HEK293 (cell line): ENCODE data around the gene SYNPO.

Source experiments
- BCL11A ChIP-seq: fragments of 450-650 bp; formaldehyde crosslinking; IDR thresholded peaks from 2 replicates; pipeline ENCODE4 v1.5.1; 2016; ENCODE audit warnings: low read depth, missing biosample characterization, missing genetic modification characterization
- GLIS1 ChIP-seq: fragments of 450-650 bp; formaldehyde crosslinking; IDR thresholded peaks from 2 replicates; pipeline ENCODE4 v1.5.1; 2016; ENCODE audit warnings: missing biosample characterization, missing genetic modification characterization
- ZEB2 ChIP-seq: fragments of 450-650 bp; formaldehyde crosslinking; IDR thresholded peaks from 2 replicates; pipeline ENCODE4 v1.5.1; 2016; ENCODE audit warnings: missing biosample characterization, missing genetic modification characterization
- ZFP3 ChIP-seq: fragments of 450-650 bp; formaldehyde crosslinking; IDR thresholded peaks from 2 replicates; pipeline ENCODE4 v1.5.1; 2016; ENCODE audit warnings: low read depth, missing biosample characterization, missing genetic modification characterization
- ZNF184 ChIP-seq: fragments of 450-650 bp; IDR thresholded peaks from 2 replicates; pipeline ENCODE4 v1.5.1; 2018; ENCODE audit warnings: missing biosample characterization, mild to moderate bottlenecking, missing genetic modification characterization
- ZNF19 ChIP-seq: fragments of 450-650 bp; formaldehyde crosslinking; IDR thresholded peaks from 2 replicates; pipeline ENCODE4; 2016; ENCODE audit warnings: missing biosample characterization, missing genetic modification characterization, low read depth
- ZNF354C ChIP-seq: fragments of 450-650 bp; formaldehyde crosslinking; IDR thresholded peaks from 2 replicates; pipeline ENCODE4 v1.5.1; 2016; ENCODE audit warnings: missing biosample characterization, missing genetic modification characterization, low read depth, borderline replicate concordance
- ZNF473 ChIP-seq: fragments of 450-650 bp; formaldehyde crosslinking; IDR thresholded peaks from 2 replicates; pipeline ENCODE4 v1.5.1; 2017; ENCODE audit warnings: missing biosample characterization, missing genetic modification characterization
- ZNF621 ChIP-seq: fragments of 450-650 bp; formaldehyde crosslinking; IDR thresholded peaks from 2 replicates; pipeline ENCODE4 v1.5.1; 2017; ENCODE audit warnings: missing biosample characterization, missing genetic modification characterization
- ZNF629 ChIP-seq: fragments of 450-650 bp; formaldehyde crosslinking; IDR thresholded peaks from 2 replicates; pipeline ENCODE4 v1.5.1; 2017; ENCODE audit warnings: missing biosample characterization, missing genetic modification characterization
- ZNF830 ChIP-seq: fragments of 450-650 bp; IDR thresholded peaks from 2 replicates; pipeline ENCODE4 v1.5.0; 2018; ENCODE audit warnings: missing biosample characterization, missing genetic modification characterization, low read depth, mild to moderate bottlenecking, moderate library complexity
- TF ChIP-seq, protein P1 (sequence below): fragments of 450-650 bp; formaldehyde crosslinking; IDR thresholded peaks from 2 replicates; pipeline ENCODE4 v1.5.1; 2016; ENCODE audit warnings: missing biosample characterization, missing genetic modification characterization, borderline replicate concordance
- TF ChIP-seq, protein P2 (sequence below): fragments of 450-650 bp; formaldehyde crosslinking; IDR thresholded peaks from 2 replicates; pipeline ENCODE4 v1.5.1; 2017; ENCODE audit warnings: missing biosample characterization, missing genetic modification characterization
- TF ChIP-seq, protein P3 (sequence below): fragments of 450-650 bp; formaldehyde crosslinking; IDR thresholded peaks from 2 replicates; pipeline ENCODE4 v1.5.1; 2017; ENCODE audit warnings: missing biosample characterization, missing genetic modification characterization
- TF ChIP-seq, protein P4 (sequence below): sonication (generic); formaldehyde crosslinking; IDR thresholded peaks from 2 replicates; pipeline ENCODE4 v1.8.1; 2022; ENCODE audit warnings: mild to moderate bottlenecking, moderate library complexity, missing genetic modification reagents
- TF ChIP-seq, protein P5 (sequence below): fragments of 450-650 bp; formaldehyde crosslinking; IDR thresholded peaks from 2 replicates; pipeline ENCODE4 v1.5.1; 2016; ENCODE audit warnings: missing biosample characterization, missing genetic modification characterization
- TF ChIP-seq, protein P6 (sequence below): fragments of 450-650 bp; formaldehyde crosslinking; IDR thresholded peaks from 2 replicates; pipeline ENCODE4 v1.5.1; 2016; ENCODE audit warnings: missing biosample characterization, missing genetic modification characterization, low read depth
- TF ChIP-seq, protein P7 (sequence below): fragments of 450-650 bp; formaldehyde crosslinking; IDR thresholded peaks from 2 replicates; pipeline ENCODE4 v1.5.1; 2016; ENCODE audit warnings: missing biosample characterization, missing genetic modification characterization
- TF ChIP-seq, protein P8 (sequence below): fragments of 450-650 bp; formaldehyde crosslinking; IDR thresholded peaks from 2 replicates; pipeline ENCODE4 v1.5.1; 2016; ENCODE audit warnings: missing biosample characterization, missing genetic modification characterization

The SYNPO gene

DNA sequence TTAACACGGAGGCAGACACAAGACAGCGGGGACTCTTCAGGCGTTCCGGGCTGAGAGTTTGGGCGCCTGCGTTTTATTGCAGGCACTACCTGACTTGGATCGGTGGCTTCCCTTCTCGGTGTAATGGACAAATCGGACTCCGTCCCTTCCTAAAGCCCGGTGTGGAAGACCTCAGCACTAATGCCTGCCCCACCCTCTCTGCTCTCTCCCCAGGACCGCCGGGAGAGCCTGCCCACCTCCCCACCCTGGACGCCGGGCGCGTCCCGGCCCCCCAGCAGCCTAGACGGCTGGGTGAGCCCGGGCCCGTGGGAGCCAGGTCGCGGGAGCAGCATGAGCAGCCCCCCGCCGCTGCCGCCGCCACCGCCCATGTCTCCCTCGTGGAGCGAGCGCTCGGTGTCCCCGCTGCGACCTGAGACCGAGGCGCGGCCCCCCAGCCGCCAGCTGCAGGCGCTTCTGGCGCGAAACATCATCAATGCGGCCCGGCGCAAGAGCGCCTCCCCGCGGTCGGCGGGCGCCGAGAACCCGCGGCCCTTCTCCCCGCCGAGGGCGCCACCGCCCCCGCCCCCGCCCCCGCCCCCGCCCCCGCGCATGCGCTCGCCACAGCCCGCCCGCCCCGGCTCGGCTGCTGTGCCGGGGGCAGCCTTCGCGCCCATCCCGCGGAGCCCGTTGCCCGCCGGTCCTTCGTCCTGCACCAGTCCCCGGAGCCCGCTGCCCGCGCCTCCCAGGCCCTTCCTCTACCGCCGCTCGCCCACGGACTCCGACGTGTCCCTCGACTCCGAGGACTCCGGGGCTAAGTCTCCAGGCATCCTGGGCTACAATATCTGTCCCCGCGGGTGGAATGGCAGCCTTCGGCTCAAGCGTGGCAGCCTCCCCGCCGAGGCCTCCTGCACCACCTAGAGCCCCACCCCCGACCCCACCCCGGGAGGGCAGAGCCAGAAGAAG, 16.0 kb downstream of the SYNPO start (continued):
- TF ChIP-seq, protein P1, sequence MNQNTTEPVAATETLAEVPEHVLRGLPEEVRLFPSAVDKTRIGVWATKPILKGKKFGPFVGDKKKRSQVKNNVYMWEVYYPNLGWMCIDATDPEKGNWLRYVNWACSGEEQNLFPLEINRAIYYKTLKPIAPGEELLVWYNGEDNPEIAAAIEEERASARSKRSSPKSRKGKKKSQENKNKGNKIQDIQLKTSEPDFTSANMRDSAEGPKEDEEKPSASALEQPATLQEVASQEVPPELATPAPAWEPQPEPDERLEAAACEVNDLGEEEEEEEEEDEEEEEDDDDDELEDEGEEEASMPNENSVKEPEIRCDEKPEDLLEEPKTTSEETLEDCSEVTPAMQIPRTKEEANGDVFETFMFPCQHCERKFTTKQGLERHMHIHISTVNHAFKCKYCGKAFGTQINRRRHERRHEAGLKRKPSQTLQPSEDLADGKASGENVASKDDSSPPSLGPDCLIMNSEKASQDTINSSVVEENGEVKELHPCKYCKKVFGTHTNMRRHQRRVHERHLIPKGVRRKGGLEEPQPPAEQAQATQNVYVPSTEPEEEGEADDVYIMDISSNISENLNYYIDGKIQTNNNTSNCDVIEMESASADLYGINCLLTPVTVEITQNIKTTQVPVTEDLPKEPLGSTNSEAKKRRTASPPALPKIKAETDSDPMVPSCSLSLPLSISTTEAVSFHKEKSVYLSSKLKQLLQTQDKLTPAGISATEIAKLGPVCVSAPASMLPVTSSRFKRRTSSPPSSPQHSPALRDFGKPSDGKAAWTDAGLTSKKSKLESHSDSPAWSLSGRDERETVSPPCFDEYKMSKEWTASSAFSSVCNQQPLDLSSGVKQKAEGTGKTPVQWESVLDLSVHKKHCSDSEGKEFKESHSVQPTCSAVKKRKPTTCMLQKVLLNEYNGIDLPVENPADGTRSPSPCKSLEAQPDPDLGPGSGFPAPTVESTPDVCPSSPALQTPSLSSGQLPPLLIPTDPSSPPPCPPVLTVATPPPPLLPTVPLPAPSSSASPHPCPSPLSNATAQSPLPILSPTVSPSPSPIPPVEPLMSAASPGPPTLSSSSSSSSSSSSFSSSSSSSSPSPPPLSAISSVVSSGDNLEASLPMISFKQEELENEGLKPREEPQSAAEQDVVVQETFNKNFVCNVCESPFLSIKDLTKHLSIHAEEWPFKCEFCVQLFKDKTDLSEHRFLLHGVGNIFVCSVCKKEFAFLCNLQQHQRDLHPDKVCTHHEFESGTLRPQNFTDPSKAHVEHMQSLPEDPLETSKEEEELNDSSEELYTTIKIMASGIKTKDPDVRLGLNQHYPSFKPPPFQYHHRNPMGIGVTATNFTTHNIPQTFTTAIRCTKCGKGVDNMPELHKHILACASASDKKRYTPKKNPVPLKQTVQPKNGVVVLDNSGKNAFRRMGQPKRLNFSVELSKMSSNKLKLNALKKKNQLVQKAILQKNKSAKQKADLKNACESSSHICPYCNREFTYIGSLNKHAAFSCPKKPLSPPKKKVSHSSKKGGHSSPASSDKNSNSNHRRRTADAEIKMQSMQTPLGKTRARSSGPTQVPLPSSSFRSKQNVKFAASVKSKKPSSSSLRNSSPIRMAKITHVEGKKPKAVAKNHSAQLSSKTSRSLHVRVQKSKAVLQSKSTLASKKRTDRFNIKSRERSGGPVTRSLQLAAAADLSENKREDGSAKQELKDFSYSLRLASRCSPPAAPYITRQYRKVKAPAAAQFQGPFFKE: no peak
- no peak for TF ChIP-seq ZNF621 (tag by site-specific recombination)
- TF ChIP-seq, protein P2, sequence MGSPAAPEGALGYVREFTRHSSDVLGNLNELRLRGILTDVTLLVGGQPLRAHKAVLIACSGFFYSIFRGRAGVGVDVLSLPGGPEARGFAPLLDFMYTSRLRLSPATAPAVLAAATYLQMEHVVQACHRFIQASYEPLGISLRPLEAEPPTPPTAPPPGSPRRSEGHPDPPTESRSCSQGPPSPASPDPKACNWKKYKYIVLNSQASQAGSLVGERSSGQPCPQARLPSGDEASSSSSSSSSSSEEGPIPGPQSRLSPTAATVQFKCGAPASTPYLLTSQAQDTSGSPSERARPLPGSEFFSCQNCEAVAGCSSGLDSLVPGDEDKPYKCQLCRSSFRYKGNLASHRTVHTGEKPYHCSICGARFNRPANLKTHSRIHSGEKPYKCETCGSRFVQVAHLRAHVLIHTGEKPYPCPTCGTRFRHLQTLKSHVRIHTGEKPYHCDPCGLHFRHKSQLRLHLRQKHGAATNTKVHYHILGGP (tag by site-specific recombination): no peak
- TF ChIP-seq, protein P3, sequence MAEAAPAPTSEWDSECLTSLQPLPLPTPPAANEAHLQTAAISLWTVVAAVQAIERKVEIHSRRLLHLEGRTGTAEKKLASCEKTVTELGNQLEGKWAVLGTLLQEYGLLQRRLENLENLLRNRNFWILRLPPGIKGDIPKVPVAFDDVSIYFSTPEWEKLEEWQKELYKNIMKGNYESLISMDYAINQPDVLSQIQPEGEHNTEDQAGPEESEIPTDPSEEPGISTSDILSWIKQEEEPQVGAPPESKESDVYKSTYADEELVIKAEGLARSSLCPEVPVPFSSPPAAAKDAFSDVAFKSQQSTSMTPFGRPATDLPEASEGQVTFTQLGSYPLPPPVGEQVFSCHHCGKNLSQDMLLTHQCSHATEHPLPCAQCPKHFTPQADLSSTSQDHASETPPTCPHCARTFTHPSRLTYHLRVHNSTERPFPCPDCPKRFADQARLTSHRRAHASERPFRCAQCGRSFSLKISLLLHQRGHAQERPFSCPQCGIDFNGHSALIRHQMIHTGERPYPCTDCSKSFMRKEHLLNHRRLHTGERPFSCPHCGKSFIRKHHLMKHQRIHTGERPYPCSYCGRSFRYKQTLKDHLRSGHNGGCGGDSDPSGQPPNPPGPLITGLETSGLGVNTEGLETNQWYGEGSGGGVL (tag by site-specific recombination): peak; percentile 46; the same call in 1 of the 2 replicates
- TF ChIP-seq, protein P4, sequence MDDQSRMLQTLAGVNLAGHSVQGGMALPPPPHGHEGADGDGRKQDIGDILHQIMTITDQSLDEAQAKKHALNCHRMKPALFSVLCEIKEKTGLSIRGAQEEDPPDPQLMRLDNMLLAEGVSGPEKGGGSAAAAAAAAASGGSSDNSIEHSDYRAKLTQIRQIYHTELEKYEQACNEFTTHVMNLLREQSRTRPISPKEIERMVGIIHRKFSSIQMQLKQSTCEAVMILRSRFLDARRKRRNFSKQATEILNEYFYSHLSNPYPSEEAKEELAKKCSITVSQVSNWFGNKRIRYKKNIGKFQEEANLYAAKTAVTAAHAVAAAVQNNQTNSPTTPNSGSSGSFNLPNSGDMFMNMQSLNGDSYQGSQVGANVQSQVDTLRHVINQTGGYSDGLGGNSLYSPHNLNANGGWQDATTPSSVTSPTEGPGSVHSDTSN (CRISPR knock-in tag): 0 out of 2 replicates have a peak, but pooled peaks have one; percentile 32
- no peak for TF ChIP-seq ZNF629 (tag by site-specific recombination)
- TF ChIP-seq, protein P5, sequence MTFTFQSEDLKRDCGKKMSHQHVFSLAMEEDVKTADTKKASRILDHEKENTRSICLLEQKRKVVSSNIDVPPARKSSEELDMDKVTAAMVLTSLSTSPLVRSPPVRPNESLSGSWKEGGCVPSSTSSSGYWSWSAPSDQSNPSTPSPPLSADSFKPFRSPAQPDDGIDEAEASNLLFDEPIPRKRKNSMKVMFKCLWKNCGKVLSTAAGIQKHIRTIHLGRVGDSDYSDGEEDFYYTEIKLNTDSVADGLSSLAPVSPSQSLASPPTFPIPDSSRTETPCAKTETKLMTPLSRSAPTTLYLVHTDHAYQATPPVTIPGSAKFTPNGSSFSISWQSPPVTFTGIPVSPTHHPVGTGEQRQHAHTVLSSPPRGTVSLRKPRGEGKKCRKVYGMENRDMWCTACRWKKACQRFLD (tag by site-specific recombination): no peak
- no peak for TF ChIP-seq ZNF19 (tag by site-specific recombination)
- TF ChIP-seq ZNF830: no peak
- TF ChIP-seq ZNF473: no peak
- TF ChIP-seq ZNF354C (tag by site-specific recombination): no peak
- TF ChIP-seq ZEB2 (tag by site-specific recombination): 0 out of 2 replicates have a peak, but pooled peaks have one; percentile 33
- TF ChIP-seq ZFP3: no peak
- TF ChIP-seq GLIS1: peak; percentile 92
- no peak for TF ChIP-seq ZNF184 (tag by site-specific recombination)
- no peak for TF ChIP-seq BCL11A
- TF ChIP-seq, protein P6, sequence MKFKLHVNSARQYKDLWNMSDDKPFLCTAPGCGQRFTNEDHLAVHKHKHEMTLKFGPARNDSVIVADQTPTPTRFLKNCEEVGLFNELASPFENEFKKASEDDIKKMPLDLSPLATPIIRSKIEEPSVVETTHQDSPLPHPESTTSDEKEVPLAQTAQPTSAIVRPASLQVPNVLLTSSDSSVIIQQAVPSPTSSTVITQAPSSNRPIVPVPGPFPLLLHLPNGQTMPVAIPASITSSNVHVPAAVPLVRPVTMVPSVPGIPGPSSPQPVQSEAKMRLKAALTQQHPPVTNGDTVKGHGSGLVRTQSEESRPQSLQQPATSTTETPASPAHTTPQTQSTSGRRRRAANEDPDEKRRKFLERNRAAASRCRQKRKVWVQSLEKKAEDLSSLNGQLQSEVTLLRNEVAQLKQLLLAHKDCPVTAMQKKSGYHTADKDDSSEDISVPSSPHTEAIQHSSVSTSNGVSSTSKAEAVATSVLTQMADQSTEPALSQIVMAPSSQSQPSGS (tag by site-specific recombination): no peak
- TF ChIP-seq, protein P7, sequence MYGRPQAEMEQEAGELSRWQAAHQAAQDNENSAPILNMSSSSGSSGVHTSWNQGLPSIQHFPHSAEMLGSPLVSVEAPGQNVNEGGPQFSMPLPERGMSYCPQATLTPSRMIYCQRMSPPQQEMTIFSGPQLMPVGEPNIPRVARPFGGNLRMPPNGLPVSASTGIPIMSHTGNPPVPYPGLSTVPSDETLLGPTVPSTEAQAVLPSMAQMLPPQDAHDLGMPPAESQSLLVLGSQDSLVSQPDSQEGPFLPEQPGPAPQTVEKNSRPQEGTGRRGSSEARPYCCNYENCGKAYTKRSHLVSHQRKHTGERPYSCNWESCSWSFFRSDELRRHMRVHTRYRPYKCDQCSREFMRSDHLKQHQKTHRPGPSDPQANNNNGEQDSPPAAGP (tag by site-specific recombination): peak; percentile 20
- TF ChIP-seq, protein P8, sequence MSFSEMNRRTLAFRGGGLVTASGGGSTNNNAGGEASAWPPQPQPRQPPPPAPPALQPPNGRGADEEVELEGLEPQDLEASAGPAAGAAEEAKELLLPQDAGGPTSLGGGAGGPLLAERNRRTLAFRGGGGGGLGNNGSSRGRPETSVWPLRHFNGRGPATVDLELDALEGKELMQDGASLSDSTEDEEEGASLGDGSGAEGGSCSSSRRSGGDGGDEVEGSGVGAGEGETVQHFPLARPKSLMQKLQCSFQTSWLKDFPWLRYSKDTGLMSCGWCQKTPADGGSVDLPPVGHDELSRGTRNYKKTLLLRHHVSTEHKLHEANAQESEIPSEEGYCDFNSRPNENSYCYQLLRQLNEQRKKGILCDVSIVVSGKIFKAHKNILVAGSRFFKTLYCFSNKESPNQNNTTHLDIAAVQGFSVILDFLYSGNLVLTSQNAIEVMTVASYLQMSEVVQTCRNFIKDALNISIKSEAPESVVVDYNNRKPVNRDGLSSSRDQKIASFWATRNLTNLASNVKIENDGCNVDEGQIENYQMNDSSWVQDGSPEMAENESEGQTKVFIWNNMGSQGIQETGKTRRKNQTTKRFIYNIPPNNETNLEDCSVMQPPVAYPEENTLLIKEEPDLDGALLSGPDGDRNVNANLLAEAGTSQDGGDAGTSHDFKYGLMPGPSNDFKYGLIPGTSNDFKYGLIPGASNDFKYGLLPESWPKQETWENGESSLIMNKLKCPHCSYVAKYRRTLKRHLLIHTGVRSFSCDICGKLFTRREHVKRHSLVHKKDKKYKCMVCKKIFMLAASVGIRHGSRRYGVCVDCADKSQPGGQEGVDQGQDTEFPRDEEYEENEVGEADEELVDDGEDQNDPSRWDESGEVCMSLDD (tag by site-specific recombination): 0 out of 2 replicates have a peak, but pooled peaks have one; percentile 20
